HG02763 (cell line): Measurements from ENCODE around the gene PANK3.
"Not testable (repeated sequence)": the region's sequence is repeated elsewhere in the genome, so short reads cannot be mapped to it uniquely, and the experiment has no call there.

Source experiments
- ATAC-seq: cut with Tn5 transposase; IDR thresholded peaks from one replicate; pipeline ENCODE4 v1.9.1; 2021; ENCODE audit warnings: mild to moderate bottlenecking, moderate library complexity; ENCODE audit not compliant: unreplicated experiment

PANK3 gene

GRCh38 chr5:168596122-168596521 is 17.0 kb upstream of the PANK3 start:
- not testable (repeated sequence) for ATAC-seq

DNA sequence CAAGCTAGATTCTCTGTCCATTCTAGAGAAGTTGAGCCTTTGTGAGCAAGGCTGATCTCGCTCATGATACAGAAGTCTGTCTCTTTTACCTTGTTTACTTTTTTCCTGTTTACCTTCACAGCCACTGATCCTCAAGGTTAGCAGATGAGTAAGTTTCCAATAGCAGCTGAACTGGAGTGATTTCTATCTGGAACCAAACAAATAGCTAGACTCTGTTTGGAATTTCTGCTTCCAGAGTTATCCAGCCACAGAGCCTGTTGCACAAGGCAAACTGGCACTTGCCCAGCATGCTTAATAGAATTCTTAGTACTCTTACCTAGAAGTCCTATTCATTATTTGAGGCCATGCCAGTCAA is 12.8 kb upstream of the PANK3 start:
- no peak for ATAC-seq

DNA sequence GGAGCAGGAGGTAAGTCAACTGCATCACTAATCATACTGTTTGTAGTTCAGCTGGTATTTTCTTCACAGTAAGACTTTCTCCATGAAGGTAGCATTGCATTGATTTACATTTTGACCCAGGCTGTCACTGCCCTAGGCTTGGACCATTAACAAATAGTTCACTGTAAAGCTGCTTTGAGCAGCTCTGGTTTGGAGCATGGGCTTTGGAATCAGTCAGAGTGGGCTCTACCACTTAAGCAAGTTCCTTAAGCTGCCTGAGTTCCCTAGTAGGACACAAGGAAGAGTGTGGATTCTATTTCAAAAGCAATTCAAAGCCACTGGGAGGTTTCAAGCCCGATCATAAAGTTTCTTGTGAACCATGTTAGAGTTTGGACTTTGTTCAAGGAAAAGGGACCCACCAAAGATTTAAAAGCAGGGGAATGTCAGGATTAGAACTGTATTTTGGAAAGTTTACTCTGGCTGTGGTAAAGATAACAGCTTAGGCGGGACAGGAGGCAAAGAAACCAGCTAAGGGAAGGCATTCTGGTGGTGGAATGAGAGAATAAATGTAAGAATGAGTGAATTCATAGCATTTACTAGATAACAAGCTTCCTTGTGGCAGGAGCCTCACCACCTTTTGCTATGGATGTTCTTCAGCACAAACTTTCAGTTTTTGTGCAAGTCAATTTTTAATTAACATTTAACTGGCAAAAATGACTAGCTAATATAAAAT is 12.3 kb upstream of the PANK3 start:
- ATAC-seq = no peak

GRCh38 chr5:168590666-168591065 is 11.5 kb upstream of the PANK3 start:
- no peak for ATAC-seq

DNA sequence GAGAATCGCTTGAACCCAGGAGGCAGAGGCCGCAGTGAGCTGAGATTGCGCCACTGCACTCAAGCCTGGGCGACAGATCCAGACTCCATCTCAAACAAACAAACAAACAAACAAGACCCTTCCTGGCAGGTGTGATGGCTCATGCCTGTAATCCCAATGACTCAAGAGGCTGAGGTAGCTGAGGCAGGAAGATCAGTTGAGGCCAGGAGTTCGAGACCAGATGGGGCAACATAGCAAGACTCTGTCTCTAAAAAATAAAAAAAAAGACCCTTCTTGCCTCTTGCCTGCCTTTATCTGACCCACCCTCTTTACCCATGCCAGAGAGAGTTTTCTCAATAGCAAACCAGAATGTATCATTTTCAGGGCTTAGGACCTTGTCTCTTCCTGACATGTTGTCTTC is 8.8 kb upstream of the PANK3 start:
- ATAC-seq = no peak

GRCh38 chr5:168585119-168585856 is 6.1 kb upstream of the PANK3 start:
- ATAC-seq = no peak

DNA sequence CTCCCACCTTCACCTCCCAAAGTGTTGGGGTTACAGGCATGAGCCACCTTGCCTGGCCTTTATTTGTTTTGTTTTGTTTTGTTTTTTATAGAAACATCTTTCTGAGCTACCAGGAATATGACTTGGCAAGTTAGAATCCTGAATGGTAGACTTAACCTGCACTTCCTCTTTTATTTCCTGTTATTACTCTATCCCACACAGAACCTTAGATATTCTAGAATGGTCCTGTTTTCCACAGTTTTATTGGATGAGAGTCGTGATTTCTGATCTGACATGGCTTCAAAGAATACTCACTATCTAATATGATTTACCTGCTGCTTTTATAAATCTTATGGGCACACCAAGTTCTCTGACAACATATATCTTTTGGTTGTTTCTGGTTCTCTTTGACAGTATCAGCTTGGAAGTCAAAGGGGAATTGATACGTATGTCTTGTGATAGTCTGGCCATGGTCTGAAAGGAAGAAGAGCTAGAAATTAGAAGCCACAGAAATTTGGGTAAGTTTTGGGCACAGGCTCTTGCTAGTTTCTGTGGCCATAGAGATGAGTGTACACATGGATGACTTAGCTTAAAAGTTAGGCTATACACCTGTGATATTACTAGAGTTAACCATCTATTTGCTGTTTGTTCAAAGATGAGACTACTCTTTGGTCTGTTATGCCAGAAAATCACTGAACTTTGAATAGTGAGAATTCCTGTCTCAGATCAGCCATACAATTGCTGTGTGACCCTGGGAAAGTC is 4.7 kb upstream of the PANK3 start:
- ATAC-seq = peak; percentile 19

DNA sequence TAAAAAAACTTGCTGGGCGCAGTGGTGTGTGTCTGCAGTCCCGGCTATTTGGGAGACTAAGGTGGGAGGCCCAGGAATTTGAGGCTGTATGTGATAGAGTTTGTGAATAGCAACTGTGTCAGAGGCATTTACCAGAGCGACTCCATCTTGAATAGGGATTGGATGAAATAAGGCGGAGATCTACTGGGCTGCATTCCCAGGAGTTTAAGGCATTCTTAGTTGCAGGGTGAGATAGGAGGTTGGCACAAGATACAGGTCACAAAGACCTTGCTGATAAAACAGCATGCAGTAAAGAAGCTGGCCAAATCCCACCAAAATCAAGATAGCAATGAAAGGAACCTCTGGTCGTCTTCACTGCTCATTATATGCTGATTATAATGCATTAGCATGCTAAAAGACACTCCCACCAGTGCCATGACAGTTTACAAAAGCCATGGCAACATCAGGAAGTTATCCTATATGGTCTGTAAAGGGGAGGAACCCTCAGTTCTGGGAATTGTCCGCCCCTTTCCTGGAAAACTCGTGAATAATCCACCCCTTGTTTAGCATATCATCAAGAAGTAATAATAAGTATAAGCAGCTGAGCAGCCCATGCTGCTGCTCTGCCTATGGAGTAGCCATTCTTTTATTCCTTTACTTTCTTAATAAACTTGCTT is 1.8 kb upstream of the PANK3 start:
- not testable (repeated sequence) for ATAC-seq

GRCh38 chr5:168580227-168580508 is 1.0 kb upstream of the PANK3 start:
- no peak for ATAC-seq

DNA sequence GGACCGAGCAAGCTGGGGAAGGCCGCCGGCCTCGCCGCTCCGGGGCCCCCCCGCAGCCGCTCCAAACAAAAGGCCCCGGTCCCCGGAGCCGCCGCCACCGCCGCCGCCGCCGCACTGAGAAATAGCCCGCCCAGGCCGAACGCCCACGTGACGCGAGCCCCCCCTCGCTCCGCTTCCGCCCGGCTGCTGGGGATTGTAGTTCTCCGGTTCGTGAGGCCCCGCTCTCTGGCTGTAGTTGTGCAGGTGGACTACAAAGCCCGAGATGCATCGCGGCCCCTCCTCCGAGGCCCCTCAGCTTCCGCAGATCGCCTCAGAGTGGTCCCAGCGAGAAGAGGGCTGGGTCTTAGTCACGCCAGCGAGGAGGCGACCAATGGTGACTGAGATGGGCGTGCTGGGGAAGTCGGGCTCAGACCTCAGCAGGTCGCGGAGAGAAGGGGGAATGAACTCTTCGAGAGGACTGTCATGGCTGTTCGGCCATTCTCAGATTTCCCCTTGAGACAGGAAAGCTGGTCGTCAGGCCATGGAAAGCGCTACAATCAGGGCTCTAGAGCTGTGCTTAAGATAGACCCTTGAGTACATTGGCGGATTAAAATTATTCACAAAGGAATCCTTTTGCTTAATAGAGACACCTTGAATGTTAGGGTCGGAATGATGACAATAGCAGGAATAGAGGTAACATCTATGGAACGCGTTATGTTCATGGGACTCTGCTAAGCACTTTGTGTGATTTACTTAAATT is 489 bp upstream of the PANK3 start:
- peak; percentile 93 for ATAC-seq

- no peak for ATAC-seq
Observed at GRCh38 chr5:168578006-168578405, 1.2 kb downstream of the PANK3 start.

DNA sequence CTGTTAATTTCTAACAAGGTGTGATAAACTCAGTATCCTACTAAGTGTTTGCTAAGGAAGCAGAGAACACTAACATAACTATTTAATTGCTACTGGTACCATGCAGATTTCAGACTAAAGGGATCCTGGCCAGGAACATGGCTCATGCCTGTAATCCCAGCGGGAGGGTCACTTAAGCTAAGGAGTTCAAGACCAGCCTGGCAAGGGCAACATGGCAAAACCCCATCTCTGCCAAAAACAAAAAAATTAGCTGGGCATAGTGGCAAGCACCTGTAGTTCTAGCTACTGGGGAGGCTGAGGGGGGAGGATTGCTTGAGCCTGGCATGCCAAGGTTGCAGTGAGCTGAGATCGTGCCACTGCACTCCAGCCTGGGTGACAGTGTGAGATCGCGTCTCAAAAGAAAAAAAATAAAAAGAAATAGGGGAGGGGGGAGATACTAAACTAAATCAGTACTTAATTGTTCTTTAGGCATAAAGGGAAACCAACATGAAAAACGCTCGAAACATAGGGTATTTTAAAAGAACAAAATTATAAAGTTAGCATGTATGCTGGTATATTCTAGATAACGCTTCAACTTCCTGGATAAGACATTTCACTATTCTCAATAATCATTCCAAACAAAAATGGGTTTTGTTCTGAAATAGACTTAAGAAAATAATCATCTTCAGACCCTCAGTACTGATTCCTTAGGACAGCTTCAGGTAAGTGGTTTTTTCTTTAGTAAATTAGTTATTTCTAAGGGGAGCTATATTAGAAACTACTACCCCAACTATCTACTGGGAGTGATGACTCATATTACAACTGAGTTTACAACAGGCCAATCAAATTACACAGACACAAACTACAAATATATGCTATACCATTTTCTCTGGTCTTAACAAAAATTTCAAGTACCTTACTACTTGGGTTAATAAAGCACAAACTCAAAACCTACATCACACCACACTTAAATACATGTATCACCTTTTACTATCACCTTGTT is 3.5 kb downstream of the PANK3 start:
- ATAC-seq = no peak

- ATAC-seq = not testable (repeated sequence)
Observed at GRCh38 chr5:168574156-168574555, 5.0 kb downstream of the PANK3 start.

DNA sequence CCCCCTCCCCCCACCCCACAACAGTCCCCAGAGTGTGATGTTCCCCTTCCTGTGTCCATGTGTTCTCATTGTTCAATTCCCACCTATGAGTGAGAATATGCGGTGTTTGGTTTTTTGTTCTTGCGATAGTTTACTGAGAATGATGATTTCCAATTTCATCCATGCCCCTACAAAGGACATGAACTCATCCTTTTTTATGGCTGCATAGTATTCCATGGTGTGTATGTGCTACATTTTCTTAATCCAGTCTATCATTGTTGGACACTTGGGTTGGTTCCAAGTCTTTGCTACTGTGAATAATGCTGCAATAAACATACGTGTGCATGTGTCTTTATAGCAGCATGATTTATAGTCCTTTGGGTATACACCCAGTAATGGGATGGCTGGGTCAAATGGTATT is 5.5 kb downstream of the PANK3 start:
- not testable (repeated sequence) for ATAC-seq

GRCh38 chr5:168570490-168571328 is 8.5 kb downstream of the PANK3 start:
- ATAC-seq = no peak

- ATAC-seq = no peak
Observed at GRCh38 chr5:168568738-168569137, 10.4 kb downstream of the PANK3 start.

- no peak for ATAC-seq
Observed at GRCh38 chr5:168563959-168564358, 15.2 kb downstream of the PANK3 start.

DNA sequence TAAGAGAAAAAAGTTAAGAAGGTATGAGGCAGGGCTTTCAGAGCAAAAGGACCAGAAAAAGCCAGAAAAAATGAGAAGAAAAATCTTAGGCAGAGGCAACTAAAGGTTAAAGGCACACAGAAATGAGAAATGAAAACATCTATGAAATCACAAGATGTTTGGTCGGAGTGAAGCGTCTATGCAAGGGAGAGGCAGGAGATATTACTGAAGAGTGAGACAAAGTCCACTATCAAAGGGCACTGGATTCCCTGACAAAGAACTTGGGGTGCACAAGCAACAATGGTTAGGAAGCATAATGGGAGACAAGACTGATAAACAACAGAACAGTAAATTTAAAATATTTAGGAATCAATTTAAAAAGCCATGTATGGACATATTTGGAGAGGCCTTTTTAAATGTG is 16.9 kb downstream of the PANK3 start:
- no peak for ATAC-seq

- ATAC-seq = no peak
Observed at GRCh38 chr5:168557389-168557788, 21.8 kb downstream of the PANK3 start.
